ENCODE data around the gene TDRD1. TPM values are rescaled to one million over a fixed set of nuclear protein-coding genes. Genes with fewer than 3 reads are reported as not detected.
A peak's percentile ranks its signal among the peaks of the same experiment; 100 is the strongest.

The TDRD1 gene
- total and polyA plus RNA-seq, 2 donors (not counting 3 experiments of a cell fraction or from before 2014, with no cell fraction given) = not detected

- ChIA-PET CTCF (interaction anchor here (0.7 to 0.8 kb wide), 3 partner anchors 23 to 73 kb away, joined by 3 read pairs; no protein-coding TSS in a partner anchor), POLR2A (no interaction called here)
- dilution Hi-C loops (cut with MboI; ENCODE audit: extremely low pct_ligation_motif_present, low sequenced_read_pairs) = no loop called here
- H3K79me2 ChIP-seq (ENCODE audit: control insufficient read depth, insufficient read depth, low read length) = peaks cover 23% of the 10 kb centered on the region
- H3K36me3 ChIP-seq (ENCODE audit: control insufficient read depth in 2 of 2, extremely low read depth in 1 of 2, insufficient read depth in 2 of 2, low read length in 2 of 2) = no peaks in the 10 kb centered on the region
- peaks cover 18% of the 10 kb centered on the region for H3K4me1 ChIP-seq (ENCODE audit: control insufficient read depth, extremely low read depth, insufficient read depth, low read length)
- TSS peak; percentile 25 for BruUV-seq (replicated peaks)
- peak overlapping the region; percentile 82 for H2AFZ ChIP-seq (ENCODE audit: low read depth, low read length)
- peak overlapping the region; percentile 66 for H3K4me2 ChIP-seq (ENCODE audit: insufficient read depth, low read length)
- no peak for TF ChIP-seq POLR2AphosphoS5 (IDR thresholded peaks at IDR 0.05; ENCODE audit: insufficient read depth, low read depth, low read length)
- TF ChIP-seq MAX (IDR thresholded peaks at IDR 0.05; ENCODE audit: insufficient read depth, insufficient read length) = no peak
- TF ChIP-seq MYC (IDR thresholded peaks at IDR 0.05; ENCODE audit: low read depth, low read length) = no peak
- TF ChIP-seq GATA2 (IDR thresholded peaks at IDR 0.05; ENCODE audit: insufficient read depth, insufficient read length, low read depth, low read length) = no peak
- no peak for TF ChIP-seq POLR2A (IDR thresholded peaks at IDR 0.05; ENCODE audit: low read depth, low read length)
- no peak for TF ChIP-seq EZH2 (IDR thresholded peaks at IDR 0.05; ENCODE audit: borderline replicate concordance, low read depth, low read length, severe bottlenecking)
- TF ChIP-seq CTCF (IDR thresholded peaks at IDR 0.05; ENCODE audit: extremely low read depth in 1 of 2, insufficient read depth in 1 of 2, low read depth in 1 of 2, low read length in 2 of 2) = no peak
- H4K20me1 ChIP-seq (replicated peaks; ENCODE audit: control insufficient read depth, extremely low read depth, insufficient read depth, low read length) = no peaks in the 10 kb centered on the region
- peaks cover 3 to 5% of the 10 kb centered on the region in 2 experiments for H3K27me3 ChIP-seq (ENCODE audit: control insufficient read depth in 2 of 2, insufficient read depth in 2 of 2, low read length in 2 of 2)
- DNase-seq (ENCODE audit: low read depth, low spot score) (peak; percentile 48), FAIRE-seq (peak; percentile 35)
- peak overlapping the region; percentile 84 for H3K9ac ChIP-seq (replicated peaks; ENCODE audit: extremely low read depth, insufficient read depth, low read length)
- H3K9me3 ChIP-seq (replicated peaks; ENCODE audit: control insufficient read depth, insufficient read depth, low read length) = no peaks in the 10 kb centered on the region
- no peaks in the 10 kb centered on the region for H3K9me1 ChIP-seq (replicated peaks; ENCODE audit: control insufficient read depth, extremely low read depth, insufficient read depth, low read length)
- peak overlapping the region; percentile 49 for H3K27ac ChIP-seq (ENCODE audit: insufficient read depth, low read depth, low read length)
- peak overlapping the region; percentile 39 to 99 (median 66) for H3K4me3 ChIP-seq (replicated peaks in 1 of 3; ENCODE audit: insufficient read depth in 1 of 3, low read depth in 1 of 3, low read length in 3 of 3)
- intact Hi-C loops (cut with micrococcal nuclease) = loop anchor here (5.0 kb wide), 2 partner anchors 491 to 649 kb away; partner anchors contain the start of gene FHIP2A
These were observed 5.6 kb upstream of the TDRD1 start for GRCh38 chr10:114173603-114173920.
